HG03469 (cell line): Measurements from ENCODE around the gene IFT57.
"Not testable (repeated sequence)": the region's sequence is repeated elsewhere in the genome, so short reads cannot be mapped to it uniquely, and the experiment has no call there.

Experiments used
- ATAC-seq: cut with Tn5 transposase; IDR thresholded peaks from one replicate; pipeline ENCODE4 v1.9.1; 2021; ENCODE audit warnings: mild to moderate bottlenecking, moderate library complexity, moderate number of reproducible peaks; ENCODE audit not compliant: unreplicated experiment

The IFT57 gene, protein sequence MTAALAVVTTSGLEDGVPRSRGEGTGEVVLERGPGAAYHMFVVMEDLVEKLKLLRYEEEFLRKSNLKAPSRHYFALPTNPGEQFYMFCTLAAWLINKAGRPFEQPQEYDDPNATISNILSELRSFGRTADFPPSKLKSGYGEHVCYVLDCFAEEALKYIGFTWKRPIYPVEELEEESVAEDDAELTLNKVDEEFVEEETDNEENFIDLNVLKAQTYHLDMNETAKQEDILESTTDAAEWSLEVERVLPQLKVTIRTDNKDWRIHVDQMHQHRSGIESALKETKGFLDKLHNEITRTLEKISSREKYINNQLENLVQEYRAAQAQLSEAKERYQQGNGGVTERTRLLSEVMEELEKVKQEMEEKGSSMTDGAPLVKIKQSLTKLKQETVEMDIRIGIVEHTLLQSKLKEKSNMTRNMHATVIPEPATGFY

GRCh38 chr3:108221911-108222852 is at the start of gene IFT57:
TSS of gene IFT57 (minus strand) at chr3:108222424. CDS start at chr3:108222322, 102 bp downstream.
- ATAC-seq: peak; percentile 88

DNA sequence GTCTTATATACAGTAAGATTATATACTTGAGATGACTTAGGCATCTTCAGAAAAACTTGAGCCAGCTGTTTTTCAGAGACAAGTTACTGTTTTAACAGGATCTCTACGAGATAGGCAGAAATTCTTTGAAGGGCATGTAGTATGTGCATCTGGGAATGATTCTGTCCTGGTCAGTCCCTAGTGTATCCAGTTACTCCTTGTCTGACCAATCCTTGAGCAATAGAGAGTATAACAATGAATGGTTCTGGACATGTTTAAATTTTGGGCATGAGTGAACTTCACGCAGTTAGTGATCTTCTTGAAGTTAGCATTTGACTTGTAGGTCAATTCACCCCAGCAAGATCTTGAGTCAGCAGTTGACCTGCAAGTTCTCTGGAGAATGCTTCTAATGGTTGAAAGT is 49.4 kb upstream of the IFT57 start:
- ATAC-seq: no peak

GRCh38 chr3:108268235-108268634 is 46.0 kb upstream of the IFT57 start:
- ATAC-seq: not testable (repeated sequence)

DNA sequence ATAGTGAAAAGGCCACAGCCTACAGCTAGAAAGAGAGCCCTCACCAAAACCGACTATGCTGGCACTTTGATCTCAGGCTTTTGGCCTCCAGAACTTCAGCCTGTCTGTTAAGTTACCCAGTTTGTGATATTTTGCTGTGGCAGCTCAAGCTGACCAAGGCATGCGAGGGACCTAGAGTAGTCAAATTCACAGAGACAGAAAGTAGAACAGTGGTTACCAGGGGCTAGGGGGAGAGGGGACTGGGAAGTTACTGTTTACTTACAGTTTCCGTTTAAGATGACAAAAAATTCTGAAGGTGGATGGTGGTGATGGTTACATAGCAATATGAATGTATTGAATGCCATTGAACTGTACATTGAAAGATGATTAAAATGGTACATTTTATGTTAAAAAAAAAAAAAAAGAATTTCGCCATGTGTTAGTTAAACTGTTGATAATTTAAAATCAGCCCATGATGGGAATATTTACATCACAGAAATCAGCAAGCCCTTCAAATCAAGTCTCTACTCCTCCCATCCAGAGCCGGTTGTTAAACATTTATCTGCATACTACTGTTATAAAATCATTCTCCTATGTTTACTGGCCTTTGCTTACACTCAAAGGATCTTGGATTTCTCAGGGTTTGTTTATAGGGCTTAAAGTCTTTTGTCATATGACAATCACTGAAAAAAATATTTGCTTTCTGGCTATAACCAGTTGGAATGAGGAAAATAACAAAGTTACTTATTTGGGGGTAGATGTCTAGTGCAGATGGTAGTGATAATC is 42.5 kb upstream of the IFT57 start:
- not testable (repeated sequence) for ATAC-seq

DNA sequence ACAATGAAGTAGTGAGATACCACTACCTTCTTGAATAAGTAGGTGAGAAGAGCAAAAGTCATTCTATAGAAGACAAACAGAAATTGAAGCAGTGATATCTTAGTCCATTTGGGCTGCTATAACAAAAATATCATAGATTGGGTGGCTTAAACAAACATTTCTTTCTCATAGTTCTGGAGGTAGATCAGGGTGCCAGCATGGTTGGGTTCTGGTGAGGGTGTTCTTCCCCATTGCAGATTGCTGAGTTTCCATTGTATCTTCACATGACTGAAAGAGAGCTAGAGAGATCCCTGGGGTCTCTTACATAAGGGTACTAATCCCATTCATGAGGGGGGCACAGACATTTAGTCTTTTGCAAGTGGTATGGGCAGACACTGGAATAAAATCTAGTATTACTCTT is 32.9 kb upstream of the IFT57 start:
- ATAC-seq: no peak

GRCh38 chr3:108251844-108252243 is 29.6 kb upstream of the IFT57 start:
- no peak for ATAC-seq

DNA sequence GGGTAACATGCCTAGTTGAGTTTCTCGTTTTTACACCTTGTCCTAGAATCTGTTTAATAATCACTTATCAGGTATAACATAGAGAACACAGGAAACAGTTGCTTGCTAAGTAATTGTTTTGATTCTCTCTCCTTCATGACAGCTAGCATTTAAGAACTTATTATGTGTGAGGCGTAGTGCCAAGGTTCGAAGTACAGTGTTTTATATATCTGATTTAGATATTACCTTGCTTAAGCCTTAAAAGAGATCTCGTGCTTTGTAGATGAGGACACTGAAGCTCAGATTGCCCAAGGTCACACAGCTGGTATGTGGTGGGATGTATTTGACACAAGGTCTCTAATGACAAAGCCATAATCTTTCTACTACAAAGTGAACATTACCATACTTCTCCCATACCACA is 29.0 kb upstream of the IFT57 start:
- no peak for ATAC-seq

- no peak for ATAC-seq
These were observed 28.4 kb upstream of the IFT57 start for GRCh38 chr3:108250626-108251025.

DNA sequence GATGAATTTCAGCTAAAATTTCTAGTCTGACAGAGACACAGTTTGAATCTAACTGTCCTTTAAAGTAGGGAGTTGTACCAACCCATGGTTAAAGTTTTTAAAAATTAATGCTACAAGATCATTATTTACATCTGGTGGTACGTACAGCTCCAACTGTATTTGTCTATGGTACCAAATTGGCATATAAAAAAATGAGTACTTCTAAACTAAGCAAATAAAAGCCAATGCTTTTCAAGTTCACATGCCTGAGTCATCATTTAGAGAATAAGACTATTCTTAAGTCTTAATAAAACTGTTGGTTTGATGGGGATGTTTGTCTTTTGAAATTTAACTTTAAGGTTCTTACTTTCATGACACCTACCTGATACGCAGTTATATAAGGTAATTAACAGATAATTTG is 21.0 kb upstream of the IFT57 start:
- ATAC-seq: no peak

- ATAC-seq: no peak
These were observed 20.6 kb upstream of the IFT57 start for GRCh38 chr3:108242776-108243175.

GRCh38 chr3:108241721-108242120 is 19.5 kb upstream of the IFT57 start:
- ATAC-seq: no peak

DNA sequence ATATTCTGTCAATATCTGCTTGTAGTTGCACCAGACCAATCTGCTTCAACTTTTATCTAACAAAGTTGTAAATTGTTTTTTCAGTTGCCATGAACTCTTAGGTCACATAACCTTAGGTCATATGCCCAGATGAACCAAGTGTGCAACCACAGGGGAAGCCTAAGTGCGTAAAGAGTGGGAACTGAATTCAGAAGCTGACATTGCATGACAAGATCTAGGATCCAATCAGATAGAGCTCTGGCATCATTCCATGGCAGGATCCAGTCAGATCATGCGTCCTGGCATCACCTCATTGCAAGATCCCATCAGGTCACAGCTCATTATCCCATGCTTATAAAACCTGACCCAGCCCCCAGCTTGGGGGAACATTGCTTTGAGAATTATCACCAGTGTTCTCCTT is 18.9 kb upstream of the IFT57 start:
- ATAC-seq: no peak

GRCh38 chr3:108239082-108239481 is 16.9 kb upstream of the IFT57 start:
- ATAC-seq: no peak

- no peak for ATAC-seq
These were observed 13.1 kb upstream of the IFT57 start for GRCh38 chr3:108235290-108235689.

DNA sequence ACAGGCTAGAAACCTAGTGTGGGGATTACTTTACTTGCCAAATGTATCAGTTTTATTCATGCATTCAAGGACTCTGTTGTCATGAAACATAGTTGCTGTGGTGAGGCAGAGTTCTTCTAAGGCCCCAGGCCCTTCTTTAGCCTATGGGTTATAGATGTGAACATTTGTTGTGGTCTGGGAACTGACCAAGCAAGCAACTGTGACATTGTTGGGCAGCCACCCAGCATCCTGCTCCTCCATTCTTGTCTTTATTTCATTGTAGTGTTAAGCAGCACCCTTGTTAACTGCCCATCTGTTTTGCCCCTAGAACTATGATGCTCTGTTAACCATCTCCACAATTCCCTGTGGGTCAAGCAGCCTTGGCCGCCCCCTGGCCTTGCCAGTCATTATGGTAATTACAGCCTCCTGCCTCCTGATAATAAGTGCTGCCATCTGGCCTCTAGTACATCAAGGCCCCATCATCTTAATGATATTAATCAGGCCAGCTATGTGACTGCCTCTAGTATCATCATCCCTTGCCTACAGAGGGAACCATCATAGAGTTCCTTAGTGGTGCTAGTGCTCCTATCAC is 12.2 kb upstream of the IFT57 start:
- ATAC-seq: no peak

DNA sequence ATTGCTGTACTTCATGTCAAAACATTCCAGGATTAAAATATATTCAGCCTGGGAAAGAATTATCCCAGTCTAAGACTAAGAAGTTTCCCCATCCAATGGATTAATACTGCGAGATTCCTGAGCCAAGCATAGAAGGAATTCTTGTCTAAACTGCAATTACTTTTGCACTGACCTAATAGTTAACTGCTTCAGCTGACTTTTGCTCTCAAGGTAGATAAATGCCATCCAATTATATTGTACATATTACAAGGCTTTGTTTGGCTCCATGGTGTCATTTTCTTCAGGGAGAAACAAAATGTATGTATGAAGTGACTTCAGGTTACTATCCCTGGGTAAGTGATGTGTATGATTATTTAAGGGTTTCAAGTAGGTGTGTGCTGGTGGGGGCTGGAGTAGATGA is 6.1 kb upstream of the IFT57 start:
- no peak for ATAC-seq

- no peak for ATAC-seq
These were observed 4.9 kb upstream of the IFT57 start for GRCh38 chr3:108227131-108227530.

DNA sequence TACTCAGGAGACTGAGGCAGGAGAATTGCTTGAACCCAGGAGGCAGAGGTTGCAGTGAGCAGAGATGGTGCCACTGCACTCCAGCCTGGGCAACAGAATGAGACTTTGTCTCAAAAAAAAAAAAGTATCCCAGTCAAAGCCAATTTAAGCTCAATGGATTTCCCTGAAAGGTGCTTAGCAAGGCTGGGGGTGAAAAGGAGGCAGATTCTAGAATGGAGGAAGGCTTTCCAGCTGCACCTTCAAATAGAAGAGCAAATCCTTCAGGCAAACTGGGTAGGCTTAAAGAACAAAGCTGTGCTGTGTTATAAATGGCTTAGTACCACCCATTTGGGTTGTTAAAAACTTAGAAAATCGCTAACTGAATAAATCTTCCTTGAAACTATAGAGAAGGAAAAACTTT is 3.0 kb upstream of the IFT57 start:
- no peak for ATAC-seq

DNA sequence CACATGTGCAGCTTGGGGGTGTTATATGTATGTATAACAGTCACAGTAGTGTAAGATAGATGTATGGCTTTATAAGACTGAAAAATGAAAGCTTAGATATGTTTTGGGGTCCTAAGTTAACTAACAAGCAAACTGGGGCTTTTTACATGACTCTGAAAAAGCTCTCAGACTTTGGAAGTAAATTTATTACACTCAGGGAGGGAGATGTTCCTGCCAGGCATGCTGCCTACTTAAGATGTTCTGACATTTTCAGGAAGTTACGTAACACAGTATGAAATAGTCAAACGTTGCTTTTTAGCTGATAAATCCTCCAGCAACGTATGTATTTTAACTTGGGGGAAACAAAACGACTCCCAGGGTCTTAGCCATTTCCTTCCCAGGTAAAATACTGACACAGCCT is 1.7 kb upstream of the IFT57 start:
- ATAC-seq: no peak

- ATAC-seq: no peak
These were observed 785 bp upstream of the IFT57 start for GRCh38 chr3:108222853-108223565.
